Thyroid gland (tissue), 4 donors: Measurements from ENCODE around the gene PTPRG.

Experiments used
- POLR2A ChIP-seq, 2 donors: fragments of 450-650 bp; IDR thresholded peaks; one replicate each; pipeline ENCODE4 v1.6.1; 2017; ENCODE audit warnings: antibody characterized with exemption in 2 of 2, mild to moderate bottlenecking in 2 of 2, moderate library complexity in 1 of 2
- TF ChIP-seq, protein P1 (sequence below), 6 experiments: fragments of 200-600 bp in 3 of 6; fragments of 450-650 bp in 3 of 6; sonication (generic) in 3 of 6; IDR thresholded peaks; one replicate each; pipeline ENCODE4 v1.5.1; 2016 to 2019; ENCODE audit warnings: antibody characterized with exemption in 6 of 6, mild to moderate bottlenecking in 2 of 6, inconsistent platforms in 1 of 6, moderate library complexity in 1 of 6

DNA sequence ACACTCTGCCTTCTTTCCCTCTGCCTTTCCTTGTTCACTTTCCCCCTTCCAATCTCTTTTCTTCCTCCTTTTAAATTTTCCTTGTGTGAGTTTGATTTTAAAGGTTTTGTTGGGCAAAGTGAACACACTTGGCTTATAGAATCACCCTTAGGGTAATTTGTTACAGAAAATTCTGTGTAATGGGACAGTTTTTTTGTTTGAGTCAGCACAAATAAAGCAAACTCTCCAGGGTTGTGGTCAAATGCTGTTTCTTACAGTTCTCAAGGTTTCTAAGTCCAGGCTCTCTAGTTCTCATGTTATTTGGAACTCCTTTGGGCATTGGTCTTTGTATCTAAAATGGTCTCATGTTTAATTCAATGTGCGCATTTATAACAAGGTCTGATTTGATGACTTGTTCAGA lies 307.1 kb downstream of the PTPRG start:
- TF ChIP-seq, protein P1, sequence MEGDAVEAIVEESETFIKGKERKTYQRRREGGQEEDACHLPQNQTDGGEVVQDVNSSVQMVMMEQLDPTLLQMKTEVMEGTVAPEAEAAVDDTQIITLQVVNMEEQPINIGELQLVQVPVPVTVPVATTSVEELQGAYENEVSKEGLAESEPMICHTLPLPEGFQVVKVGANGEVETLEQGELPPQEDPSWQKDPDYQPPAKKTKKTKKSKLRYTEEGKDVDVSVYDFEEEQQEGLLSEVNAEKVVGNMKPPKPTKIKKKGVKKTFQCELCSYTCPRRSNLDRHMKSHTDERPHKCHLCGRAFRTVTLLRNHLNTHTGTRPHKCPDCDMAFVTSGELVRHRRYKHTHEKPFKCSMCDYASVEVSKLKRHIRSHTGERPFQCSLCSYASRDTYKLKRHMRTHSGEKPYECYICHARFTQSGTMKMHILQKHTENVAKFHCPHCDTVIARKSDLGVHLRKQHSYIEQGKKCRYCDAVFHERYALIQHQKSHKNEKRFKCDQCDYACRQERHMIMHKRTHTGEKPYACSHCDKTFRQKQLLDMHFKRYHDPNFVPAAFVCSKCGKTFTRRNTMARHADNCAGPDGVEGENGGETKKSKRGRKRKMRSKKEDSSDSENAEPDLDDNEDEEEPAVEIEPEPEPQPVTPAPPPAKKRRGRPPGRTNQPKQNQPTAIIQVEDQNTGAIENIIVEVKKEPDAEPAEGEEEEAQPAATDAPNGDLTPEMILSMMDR (IDR thresholded peaks at IDR 0.05): no peak
- TF ChIP-seq POLR2A (IDR thresholded peaks at IDR 0.05): no peak
